Right lobe of liver (tissue), 4 donors: ENCODE results near the gene GPR148.

Experiments used
- POLR2A ChIP-seq: fragments of 450-650 bp; IDR thresholded peaks from one replicate; pipeline ENCODE4 v1.6.1; 2017; ENCODE audit warnings: antibody characterized with exemption, mild to moderate bottlenecking
- TF ChIP-seq, protein P1 (sequence below), 4 donors: fragments of 200-600 bp in 3 of 4; fragments of 450-650 bp in 1 of 4; IDR thresholded peaks; one replicate each; pipeline versions ENCODE4 v1.5.1 to v1.8.0; 2016 to 2022; ENCODE audit warnings: antibody characterized with exemption in 4 of 4, mild to moderate bottlenecking in 2 of 4
- donor health status: DM: no; HTN: no; CAD: no.
- donor health status: DM: no; HTN: no; CAD: no.
- donor health status: DM: no; HTN: yes; CAD: no.

DNA sequence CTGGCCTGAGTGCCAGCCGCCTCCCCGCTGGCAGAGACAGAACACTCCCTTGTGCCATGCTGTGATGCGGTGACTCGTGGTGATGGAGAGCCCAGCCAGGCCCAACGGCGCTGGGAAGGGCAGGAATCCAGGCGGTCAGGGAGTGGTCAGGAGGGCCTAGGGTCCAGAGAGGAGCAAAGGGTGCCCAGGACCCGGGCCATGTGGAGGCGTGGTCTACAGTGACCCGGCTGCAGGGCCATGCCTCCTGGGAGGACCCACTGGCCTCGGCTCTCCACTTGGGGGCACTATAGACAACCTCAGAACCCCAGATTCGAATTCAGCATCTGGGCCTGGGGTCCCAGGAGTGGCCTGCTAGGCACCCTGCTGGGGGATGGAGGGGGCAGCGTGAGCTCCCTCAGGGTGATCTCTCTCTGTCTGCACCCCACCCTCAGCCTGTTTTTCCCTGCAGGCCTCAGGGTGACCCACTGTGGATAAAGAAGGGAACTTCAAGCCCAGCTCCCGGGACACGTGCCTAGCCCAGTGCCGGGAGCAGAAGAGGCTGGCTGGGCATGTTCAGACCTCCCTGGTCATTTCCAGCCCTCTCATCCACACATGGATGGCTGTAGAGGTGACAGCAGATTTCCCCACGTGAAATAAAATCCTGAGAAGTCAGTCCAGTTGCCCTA is 39.5 kb downstream of the GPR148 start:
- TF ChIP-seq, protein P1, sequence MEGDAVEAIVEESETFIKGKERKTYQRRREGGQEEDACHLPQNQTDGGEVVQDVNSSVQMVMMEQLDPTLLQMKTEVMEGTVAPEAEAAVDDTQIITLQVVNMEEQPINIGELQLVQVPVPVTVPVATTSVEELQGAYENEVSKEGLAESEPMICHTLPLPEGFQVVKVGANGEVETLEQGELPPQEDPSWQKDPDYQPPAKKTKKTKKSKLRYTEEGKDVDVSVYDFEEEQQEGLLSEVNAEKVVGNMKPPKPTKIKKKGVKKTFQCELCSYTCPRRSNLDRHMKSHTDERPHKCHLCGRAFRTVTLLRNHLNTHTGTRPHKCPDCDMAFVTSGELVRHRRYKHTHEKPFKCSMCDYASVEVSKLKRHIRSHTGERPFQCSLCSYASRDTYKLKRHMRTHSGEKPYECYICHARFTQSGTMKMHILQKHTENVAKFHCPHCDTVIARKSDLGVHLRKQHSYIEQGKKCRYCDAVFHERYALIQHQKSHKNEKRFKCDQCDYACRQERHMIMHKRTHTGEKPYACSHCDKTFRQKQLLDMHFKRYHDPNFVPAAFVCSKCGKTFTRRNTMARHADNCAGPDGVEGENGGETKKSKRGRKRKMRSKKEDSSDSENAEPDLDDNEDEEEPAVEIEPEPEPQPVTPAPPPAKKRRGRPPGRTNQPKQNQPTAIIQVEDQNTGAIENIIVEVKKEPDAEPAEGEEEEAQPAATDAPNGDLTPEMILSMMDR (IDR thresholded peaks at IDR 0.05): no peak
- no peak for TF ChIP-seq POLR2A
